Body of pancreas (tissue), 4 donors: ENCODE data around the gene GSDMA.

Experiments
- CTCF ChIP-seq, 7 experiments: fragments of 450-650 bp in 4 of 7; fragments of 200-600 bp in 3 of 7; sonication (generic) in 3 of 7; IDR thresholded peaks; one replicate each; pipeline ENCODE4 v1.5.1; 2016 to 2019; ENCODE audit warnings: antibody characterized with exemption in 7 of 7
- POLR2A ChIP-seq, 3 donors: fragments of 450-650 bp; IDR thresholded peaks; one replicate each; pipeline ENCODE4 v1.6.1; 2016; ENCODE audit warnings: antibody characterized with exemption in 3 of 3, mild to moderate bottlenecking in 2 of 3

GRCh38 chr17:39966771-39967170 is 4.0 kb downstream of the GSDMA start:
- TF ChIP-seq CTCF (IDR thresholded peaks at IDR 0.05) (no peak), POLR2A (IDR thresholded peaks at IDR 0.05) (no peak)
